ENCODE measurements around the gene GAGE12J. TPM values are rescaled to one million over a fixed set of nuclear protein-coding genes. Genes with fewer than 3 reads are reported as not detected.
"Not testable (repeated sequence)": the region's sequence is repeated elsewhere in the genome, so short reads cannot be mapped to it uniquely, and the experiment has no call there.

The GAGE12J gene
- total RNA-seq, 1 donor from 2014 or later = not detected

GRCh38 chrX:49331841-49332240 is 10.0 kb downstream of the GAGE12J start:
- H3K9me3 ChIP-seq; H3K4me1 ChIP-seq; H3K36me3 ChIP-seq; H3K27me3 ChIP-seq; intact Hi-C loops (cut with DNase I); H3K27ac ChIP-seq; DNase-seq (ENCODE audit: low spot score in 2 of 2); H3K4me3 ChIP-seq: not testable (repeated sequence)

- H3K9me3 ChIP-seq; H3K36me3 ChIP-seq; DNase-seq (ENCODE audit: low spot score in 2 of 2); H3K27ac ChIP-seq; H3K27me3 ChIP-seq; H3K4me3 ChIP-seq; intact Hi-C loops (cut with DNase I); H3K4me1 ChIP-seq: not testable (repeated sequence)
Measured at GRCh38 chrX:49341449-49341848, 19.6 kb downstream of the GAGE12J start.

GRCh38 chrX:49344496-49345175 is 22.8 kb downstream of the GAGE12J start:
- H3K27me3 ChIP-seq; H3K9me3 ChIP-seq; H3K36me3 ChIP-seq; DNase-seq (ENCODE audit: low spot score in 2 of 2); H3K4me3 ChIP-seq; H3K4me1 ChIP-seq; intact Hi-C loops (cut with DNase I); H3K27ac ChIP-seq: not testable (repeated sequence)

GRCh38 chrX:49345402-49345801 is 23.6 kb downstream of the GAGE12J start:
- H3K4me3 ChIP-seq; H3K4me1 ChIP-seq; H3K27me3 ChIP-seq; H3K9me3 ChIP-seq; DNase-seq (ENCODE audit: low spot score in 2 of 2); H3K36me3 ChIP-seq; intact Hi-C loops (cut with DNase I); H3K27ac ChIP-seq: not testable (repeated sequence)

GRCh38 chrX:49346150-49346549 is 24.3 kb downstream of the GAGE12J start:
- peak in 1 of 2 donors; percentile 78 for DNase-seq (ENCODE audit: low spot score in 2 of 2)
- intact Hi-C loops (cut with DNase I); H3K4me1 ChIP-seq; H3K9me3 ChIP-seq; H3K4me3 ChIP-seq; H3K27me3 ChIP-seq; H3K27ac ChIP-seq; H3K36me3 ChIP-seq: not testable (repeated sequence)

Other genes with a start within 250 kb of the GAGE12J start
- gene PRAF2, start 248.0 kb upstream of the GAGE12J start, total RNA-seq = 48.4 TPM
- 169 TPM for gene WDR45, start 242.2 kb upstream of the GAGE12J start, total RNA-seq
- 19.4 TPM for gene GPKOW, start 198.3 kb upstream of the GAGE12J start, total RNA-seq
- gene MAGIX, start 159.3 kb upstream of the GAGE12J start, total RNA-seq = 0.32 TPM
- gene PLP2, start 150.1 kb upstream of the GAGE12J start, total RNA-seq = 51.6 TPM
- gene PRICKLE3, start 135.7 kb upstream of the GAGE12J start, total RNA-seq = 25.3 TPM
- gene SYP, start 121.8 kb upstream of the GAGE12J start, total RNA-seq = 0.53 TPM
- gene CACNA1F, start 88.7 kb upstream of the GAGE12J start, total RNA-seq = not detected
- gene CCDC22, start 86.6 kb upstream of the GAGE12J start, total RNA-seq = 22.6 TPM
- gene FOXP3, start 57.3 kb upstream of the GAGE12J start, total RNA-seq = not detected
- gene PPP1R3F, start 52.2 kb upstream of the GAGE12J start, total RNA-seq = 14.8 TPM
- not detected for gene GAGE10, start 18.4 kb upstream of the GAGE12J start, total RNA-seq
- gene GAGE13, start 9.5 kb downstream of the GAGE12J start, total RNA-seq = not detected
- gene GAGE12C, start 210.1 kb downstream of the GAGE12J start, total RNA-seq = not detected
- not detected for gene GAGE12D, start 219.7 kb downstream of the GAGE12J start, total RNA-seq
- gene GAGE12E, start 229.3 kb downstream of the GAGE12J start, total RNA-seq = not detected
- gene GAGE12F, start 238.8 kb downstream of the GAGE12J start, total RNA-seq = not detected
- gene GAGE12G, start 248.4 kb downstream of the GAGE12J start, total RNA-seq = not detected